ENCODE measurements around the gene HTR7.

DNA sequence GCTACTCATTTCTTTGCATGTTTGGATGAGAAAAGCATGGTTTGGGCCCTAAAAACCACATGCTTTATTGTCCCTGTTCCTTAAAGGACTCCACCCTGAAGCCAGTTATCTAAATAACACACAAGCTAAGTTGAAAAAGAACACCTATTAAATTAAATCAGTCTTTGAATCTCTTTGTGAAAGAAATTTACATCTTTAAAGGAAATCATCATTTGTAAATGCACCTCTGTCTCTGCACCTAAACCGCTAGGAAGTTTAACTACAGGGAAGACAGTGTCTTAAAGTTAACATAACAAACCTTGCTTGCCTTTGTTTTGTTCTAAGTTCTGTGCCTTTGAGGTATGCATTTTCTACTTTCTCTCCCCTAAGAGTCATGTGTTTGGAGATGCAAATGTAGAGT is 52.6 kb downstream of the HTR7 start:
- TF ChIP-seq, protein P1, sequence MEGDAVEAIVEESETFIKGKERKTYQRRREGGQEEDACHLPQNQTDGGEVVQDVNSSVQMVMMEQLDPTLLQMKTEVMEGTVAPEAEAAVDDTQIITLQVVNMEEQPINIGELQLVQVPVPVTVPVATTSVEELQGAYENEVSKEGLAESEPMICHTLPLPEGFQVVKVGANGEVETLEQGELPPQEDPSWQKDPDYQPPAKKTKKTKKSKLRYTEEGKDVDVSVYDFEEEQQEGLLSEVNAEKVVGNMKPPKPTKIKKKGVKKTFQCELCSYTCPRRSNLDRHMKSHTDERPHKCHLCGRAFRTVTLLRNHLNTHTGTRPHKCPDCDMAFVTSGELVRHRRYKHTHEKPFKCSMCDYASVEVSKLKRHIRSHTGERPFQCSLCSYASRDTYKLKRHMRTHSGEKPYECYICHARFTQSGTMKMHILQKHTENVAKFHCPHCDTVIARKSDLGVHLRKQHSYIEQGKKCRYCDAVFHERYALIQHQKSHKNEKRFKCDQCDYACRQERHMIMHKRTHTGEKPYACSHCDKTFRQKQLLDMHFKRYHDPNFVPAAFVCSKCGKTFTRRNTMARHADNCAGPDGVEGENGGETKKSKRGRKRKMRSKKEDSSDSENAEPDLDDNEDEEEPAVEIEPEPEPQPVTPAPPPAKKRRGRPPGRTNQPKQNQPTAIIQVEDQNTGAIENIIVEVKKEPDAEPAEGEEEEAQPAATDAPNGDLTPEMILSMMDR (IDR thresholded peaks at IDR 0.05): no peak
- TF ChIP-seq POLR2A (IDR thresholded peaks at IDR 0.05; ENCODE audit: low read length): no peak
- TF ChIP-seq EP300 (IDR thresholded peaks at IDR 0.05): no peak
- TF ChIP-seq REST (IDR thresholded peaks at IDR 0.05): no peak
- TF ChIP-seq SREBF2 (IDR thresholded peaks at IDR 0.05): no peak
- no peak for TF ChIP-seq RCOR1 (IDR thresholded peaks at IDR 0.05; ENCODE audit: low read depth, low read length)
- no peak for TF ChIP-seq HDAC2 (IDR thresholded peaks at IDR 0.05)
- no peak for TF ChIP-seq GATA3 (IDR thresholded peaks at IDR 0.05; ENCODE audit: borderline replicate concordance)
- TF ChIP-seq BHLHE40 (IDR thresholded peaks at IDR 0.05; ENCODE audit: low read depth, low read length): no peak
- no peak for TF ChIP-seq ESRRA (IDR thresholded peaks at IDR 0.05; ENCODE audit: borderline replicate concordance, low read length)
- no peak for TF ChIP-seq CEBPB (IDR thresholded peaks at IDR 0.05)
- no peak for TF ChIP-seq MAZ (IDR thresholded peaks at IDR 0.05; ENCODE audit: borderline replicate concordance, low read depth, low read length)
- no peak for TF ChIP-seq CBX8 (IDR thresholded peaks at IDR 0.05)
- no peak for TF ChIP-seq RAD21 (conservative IDR thresholded peaks at IDR 0.05 in 1 of 2, IDR thresholded peaks at IDR 0.05 in 1 of 2)

Measured in A549 (cell line).